Psoas muscle (tissue), 7 donors: ENCODE results near the gene DCTN3. TPM values are rescaled to one million over a fixed set of nuclear protein-coding genes. Genes with fewer than 3 reads are reported as not detected.

Experiments
- polyA plus RNA-seq, 3 donors: library from polyadenylated mRNA; stranded (reverse); fragments of 200-250 nt; gene quantifications; one replicate each; pipeline ENCODE4 v1.2.3, GENCODE V29; 2013
- total RNA-seq, 4 donors: library from RNA; stranded (reverse); fragmentation: NEBNext Ultra II Directional in 2 of 4; extraction: Animal tissue kit (Norgen Biotek cat#: 25700) in 2 of 4; gene quantifications; one replicate each; pipeline versions ENCODE4 v1.2.1 to v1.2.4, GENCODE V29; 2021 to 2023
- donor health status: healthy with polysubstance abuse.
- donor health status: DM: no; HTN: no; CAD: no; lungs with moderate emphysema.
- donor health status: Bipolar disorder and iron deficiency.
- donor health status: healthy.
- donor health status: DM: no; HTN: no; CAD: no.
- donor health status: DM: no; HTN: no; CAD: no.
- donor health status: DM: yes; HTN: yes; CAD: no.

DCTN3 gene
- total and polyA plus RNA-seq, 7 donors: 52.7 to 109 (median 95.8) TPM

Other genes starting within 250 kb of the DCTN3 start
- gene MYORG, start 243.6 kb downstream of the DCTN3 start, total RNA-seq: 10 to 100 TPM; 16.3 to 34.1 (median 25.1) TPM
- gene MYORG, start 243.6 kb downstream of the DCTN3 start, polyA plus RNA-seq: 10 to 100 TPM in 2 of 3 donors, 1 to 10 TPM in 1; 6.3 to 50.7 (median 38.6) TPM
- gene FAM219A, start 161.9 kb downstream of the DCTN3 start, total RNA-seq: 10 to 100 TPM; 34.5 to 84.0 (median 38.5) TPM
- 10 to 100 TPM; 25.4 to 99.4 (median 27.3) TPM for gene FAM219A, start 161.9 kb downstream of the DCTN3 start, polyA plus RNA-seq
- under 1 TPM in 1 of 4 donors, not detected in 3; 0.19 TPM for gene DNAI1, start 161.7 kb downstream of the DCTN3 start, total RNA-seq
- under 1 TPM; 0.04 to 0.70 (median 0.34) TPM for gene DNAI1, start 161.7 kb downstream of the DCTN3 start, polyA plus RNA-seq
- gene ENHO, start 97.5 kb downstream of the DCTN3 start, total RNA-seq: under 1 TPM in 3 of 4 donors, not detected in 1; 0.20 to 0.64 (median 0.26) TPM
- 1 to 10 TPM in 1 of 3 donors, under 1 TPM in 2; 0.35 to 1.2 (median 0.39) TPM for gene ENHO, start 97.5 kb downstream of the DCTN3 start, polyA plus RNA-seq
- 10 to 100 TPM; 32.3 to 85.1 (median 54.7) TPM for gene CNTFR, start 30.8 kb downstream of the DCTN3 start, total RNA-seq
- 10 to 100 TPM; 59.9 to 97.4 (median 64.4) TPM for gene CNTFR, start 30.8 kb downstream of the DCTN3 start, polyA plus RNA-seq
- gene RPP25L, start 8.4 kb downstream of the DCTN3 start, total RNA-seq: 10 to 100 TPM; 63.1 to 84.7 (median 68.3) TPM
- 100 to 1,000 TPM in 1 of 3 donors, 10 to 100 TPM in 2; 58.5 to 124 (median 70.1) TPM for gene RPP25L, start 8.4 kb downstream of the DCTN3 start, polyA plus RNA-seq
- gene ARID3C, start 8.6 kb upstream of the DCTN3 start, total RNA-seq: under 1 TPM in 1 of 4 donors, not detected in 3; 0.16 TPM
- gene ARID3C, start 8.6 kb upstream of the DCTN3 start, polyA plus RNA-seq: not detected
- gene SIGMAR1, start 17.3 kb upstream of the DCTN3 start, total RNA-seq: 10 to 100 TPM; 13.0 to 16.5 (median 13.8) TPM
- 10 to 100 TPM; 13.8 to 50.1 (median 20.1) TPM for gene SIGMAR1, start 17.3 kb upstream of the DCTN3 start, polyA plus RNA-seq
- gene GALT, start 26.2 kb upstream of the DCTN3 start, total RNA-seq: 10 to 100 TPM; 16.5 to 40.6 (median 27.1) TPM
- gene GALT, start 26.2 kb upstream of the DCTN3 start, polyA plus RNA-seq: 10 to 100 TPM in 2 of 3 donors, 1 to 10 TPM in 1; 9.5 to 17.7 (median 15.7) TPM
- gene IL11RA, start 31.7 kb upstream of the DCTN3 start, total RNA-seq: 10 to 100 TPM in 3 of 4 donors, 1 to 10 TPM in 1; 7.7 to 20.1 (median 11.4) TPM
- 10 to 100 TPM in 2 of 3 donors, 1 to 10 TPM in 1; 8.8 to 12.4 (median 12.3) TPM for gene IL11RA, start 31.7 kb upstream of the DCTN3 start, polyA plus RNA-seq
- under 1 TPM in 2 of 4 donors, not detected in 2; 0.25 to 0.50 TPM for gene CCL27, start 42.2 kb upstream of the DCTN3 start, total RNA-seq
- gene CCL27, start 42.2 kb upstream of the DCTN3 start, polyA plus RNA-seq: under 1 TPM; 0.14 to 0.31 (median 0.21) TPM
- not detected for gene CCL19, start 70.8 kb upstream of the DCTN3 start, total RNA-seq
- gene CCL19, start 70.8 kb upstream of the DCTN3 start, polyA plus RNA-seq: under 1 TPM in 2 of 3 donors, not detected in 1; 0.23 to 0.31 TPM
- gene CCL21, start 89.6 kb upstream of the DCTN3 start, total RNA-seq: 1 to 10 TPM; 1.3 to 3.8 (median 3.2) TPM
- gene CCL21, start 89.6 kb upstream of the DCTN3 start, polyA plus RNA-seq: 1 to 10 TPM; 2.2 to 3.1 (median 2.4) TPM